Effector memory CD4-positive, alpha-beta T cell (primary cell): ENCODE results near the gene SRGAP2C.
"Not testable (repeated sequence)": the region's sequence is repeated elsewhere in the genome, so short reads cannot be mapped to it uniquely, and the experiment has no call there.

Experiments used
- DNase-seq, 3 donors: peaks; one replicate each; pipeline ENCODE4 v3.0.0-alpha.2; 2020
- H3K27ac ChIP-seq: 2 replicates; pipeline ENCODE4 v1.7.0; 2013; ENCODE audit warnings: mild to moderate bottlenecking, low read length, moderate library complexity; ENCODE audit not compliant: insufficient read depth, poor library complexity, severe bottlenecking
- H3K27me3 ChIP-seq: replicated peaks from 2 replicates; pipeline ENCODE4 v1.7.0; 2013; ENCODE audit warnings: mild to moderate bottlenecking, low read length; ENCODE audit not compliant: insufficient read depth, control insufficient read depth, poor library complexity, severe bottlenecking
- H3K36me3 ChIP-seq: 2 replicates; pipeline ENCODE4 v1.7.0; 2013; ENCODE audit warnings: mild to moderate bottlenecking, low read length, moderate library complexity; ENCODE audit not compliant: control insufficient read depth, insufficient read depth
- H3K4me1 ChIP-seq: 2 replicates; pipeline ENCODE4 v1.7.0; 2013; ENCODE audit warnings: low read length, mild to moderate bottlenecking; ENCODE audit not compliant: control insufficient read depth, insufficient read depth, poor library complexity, severe bottlenecking
- H3K4me3 ChIP-seq: 2 replicates; pipeline ENCODE4 v1.7.0; 2013; ENCODE audit warnings: low read length, low read depth, mild to moderate bottlenecking; ENCODE audit not compliant: insufficient read depth, poor library complexity, severe bottlenecking
- H3K9me3 ChIP-seq: 2 replicates; pipeline ENCODE4 v1.7.0; 2013; ENCODE audit warnings: mild to moderate bottlenecking, low read length, moderate library complexity; ENCODE audit not compliant: control insufficient read depth

The SRGAP2C gene

GRCh38 chr1:121207328-121207727 lies 22.6 kb downstream of the SRGAP2C start:
- H3K4me3 ChIP-seq, H3K9me3 ChIP-seq, H3K27me3 ChIP-seq, DNase-seq, H3K27ac ChIP-seq, H3K4me1 ChIP-seq, H3K36me3 ChIP-seq: not testable (repeated sequence)

- DNase-seq, H3K9me3 ChIP-seq, H3K36me3 ChIP-seq, H3K27ac ChIP-seq, H3K4me1 ChIP-seq, H3K4me3 ChIP-seq, H3K27me3 ChIP-seq: not testable (repeated sequence)
Measured at GRCh38 chr1:121208375-121208774, 23.6 kb downstream of the SRGAP2C start.

- H3K27ac ChIP-seq, H3K36me3 ChIP-seq, H3K4me3 ChIP-seq, DNase-seq, H3K4me1 ChIP-seq, H3K27me3 ChIP-seq, H3K9me3 ChIP-seq: not testable (repeated sequence)
Measured at GRCh38 chr1:121210778-121211177, 26.0 kb downstream of the SRGAP2C start.

GRCh38 chr1:121213491-121213890 lies 28.7 kb downstream of the SRGAP2C start:
- DNase-seq, H3K36me3 ChIP-seq, H3K9me3 ChIP-seq: not testable (repeated sequence)

GRCh38 chr1:121214544-121215156 lies 29.9 kb downstream of the SRGAP2C start:
- H3K4me1 ChIP-seq, DNase-seq, H3K27ac ChIP-seq, H3K27me3 ChIP-seq, H3K9me3 ChIP-seq, H3K4me3 ChIP-seq, H3K36me3 ChIP-seq: not testable (repeated sequence)

More at GRCh38 chr1:121213491-121213890, 28.7 kb downstream of the SRGAP2C start:
- H3K4me1 ChIP-seq, H3K27me3 ChIP-seq, H3K27ac ChIP-seq, H3K4me3 ChIP-seq: not testable (repeated sequence)

- H3K9me3 ChIP-seq, H3K4me3 ChIP-seq, DNase-seq, H3K27ac ChIP-seq, H3K27me3 ChIP-seq, H3K36me3 ChIP-seq, H3K4me1 ChIP-seq: not testable (repeated sequence)
Measured at GRCh38 chr1:121215699-121216417, 31.1 kb downstream of the SRGAP2C start.

- H3K4me3 ChIP-seq, H3K9me3 ChIP-seq, DNase-seq, H3K36me3 ChIP-seq, H3K27me3 ChIP-seq, H3K27ac ChIP-seq, H3K4me1 ChIP-seq: not testable (repeated sequence)
Measured at GRCh38 chr1:121216676-121217075, 31.9 kb downstream of the SRGAP2C start.

- H3K27me3 ChIP-seq, H3K36me3 ChIP-seq, H3K9me3 ChIP-seq, DNase-seq, H3K27ac ChIP-seq, H3K4me1 ChIP-seq, H3K4me3 ChIP-seq: not testable (repeated sequence)
Measured at GRCh38 chr1:121221770-121222169, 37.0 kb downstream of the SRGAP2C start.

GRCh38 chr1:121224714-121225113 lies 39.9 kb downstream of the SRGAP2C start:
- H3K27ac ChIP-seq, H3K36me3 ChIP-seq, DNase-seq, H3K4me3 ChIP-seq, H3K4me1 ChIP-seq, H3K9me3 ChIP-seq, H3K27me3 ChIP-seq: not testable (repeated sequence)

GRCh38 chr1:121226295-121226904 lies 41.6 kb downstream of the SRGAP2C start:
- not testable (repeated sequence) for H3K36me3 ChIP-seq, H3K4me3 ChIP-seq, H3K27me3 ChIP-seq

More at GRCh38 chr1:121226295-121226904, 41.6 kb downstream of the SRGAP2C start:
- H3K9me3 ChIP-seq, H3K27ac ChIP-seq, DNase-seq, H3K4me1 ChIP-seq: not testable (repeated sequence)
